Measurements from ENCODE around the gene KIF4B. TPM values are rescaled to one million over a fixed set of nuclear protein-coding genes. Genes with fewer than 3 reads are reported as not detected.
A peak's percentile ranks its signal among the peaks of the same experiment; 100 is the strongest.
"Not testable (repeated sequence)": the region's sequence is repeated elsewhere in the genome, so short reads cannot be mapped to it uniquely, and the experiment has no call there.

Gene KIF4B
- total RNA-seq, 1 donor, result not detected

DNA sequence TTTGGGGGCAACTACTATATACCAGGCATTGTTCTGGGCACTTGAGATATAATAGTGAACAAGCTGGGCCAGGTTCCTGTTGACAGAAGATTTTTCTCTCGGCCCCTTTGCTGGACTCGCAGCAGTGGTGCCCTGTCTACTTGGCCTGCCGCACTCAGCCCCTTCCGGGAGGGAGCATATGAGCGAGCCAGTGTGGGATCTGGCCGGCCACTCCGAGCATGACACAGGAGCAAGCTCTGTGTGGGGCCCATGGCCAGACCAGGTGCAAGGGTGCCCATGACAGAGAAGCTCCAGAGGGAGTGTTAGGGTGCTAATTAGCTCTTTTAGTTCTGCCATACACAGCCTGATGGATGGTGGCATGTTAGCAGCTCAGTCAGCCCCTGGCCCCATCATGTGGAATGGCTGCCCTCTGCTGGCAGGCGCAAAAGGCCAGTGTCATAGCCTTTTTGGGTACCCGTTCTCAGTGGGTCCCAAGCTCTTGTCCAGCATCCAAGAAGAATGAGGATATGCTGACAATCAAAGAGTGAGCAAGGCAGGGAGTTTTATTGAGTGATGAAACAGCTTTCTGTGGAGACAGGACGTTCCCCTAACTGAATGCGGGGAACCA lies 9.3 kb upstream of the KIF4B start:
- TF ChIP-seq, protein P1, sequence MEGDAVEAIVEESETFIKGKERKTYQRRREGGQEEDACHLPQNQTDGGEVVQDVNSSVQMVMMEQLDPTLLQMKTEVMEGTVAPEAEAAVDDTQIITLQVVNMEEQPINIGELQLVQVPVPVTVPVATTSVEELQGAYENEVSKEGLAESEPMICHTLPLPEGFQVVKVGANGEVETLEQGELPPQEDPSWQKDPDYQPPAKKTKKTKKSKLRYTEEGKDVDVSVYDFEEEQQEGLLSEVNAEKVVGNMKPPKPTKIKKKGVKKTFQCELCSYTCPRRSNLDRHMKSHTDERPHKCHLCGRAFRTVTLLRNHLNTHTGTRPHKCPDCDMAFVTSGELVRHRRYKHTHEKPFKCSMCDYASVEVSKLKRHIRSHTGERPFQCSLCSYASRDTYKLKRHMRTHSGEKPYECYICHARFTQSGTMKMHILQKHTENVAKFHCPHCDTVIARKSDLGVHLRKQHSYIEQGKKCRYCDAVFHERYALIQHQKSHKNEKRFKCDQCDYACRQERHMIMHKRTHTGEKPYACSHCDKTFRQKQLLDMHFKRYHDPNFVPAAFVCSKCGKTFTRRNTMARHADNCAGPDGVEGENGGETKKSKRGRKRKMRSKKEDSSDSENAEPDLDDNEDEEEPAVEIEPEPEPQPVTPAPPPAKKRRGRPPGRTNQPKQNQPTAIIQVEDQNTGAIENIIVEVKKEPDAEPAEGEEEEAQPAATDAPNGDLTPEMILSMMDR (IDR thresholded peaks at IDR 0.05; ENCODE audit: insufficient read depth, low read length), result peak; percentile 35
- no peak overlapping the region for H3K4me3 ChIP-seq (ENCODE audit: low read depth, low read length)
- peak; percentile 5 for DNase-seq (ENCODE audit: low read depth)

DNA sequence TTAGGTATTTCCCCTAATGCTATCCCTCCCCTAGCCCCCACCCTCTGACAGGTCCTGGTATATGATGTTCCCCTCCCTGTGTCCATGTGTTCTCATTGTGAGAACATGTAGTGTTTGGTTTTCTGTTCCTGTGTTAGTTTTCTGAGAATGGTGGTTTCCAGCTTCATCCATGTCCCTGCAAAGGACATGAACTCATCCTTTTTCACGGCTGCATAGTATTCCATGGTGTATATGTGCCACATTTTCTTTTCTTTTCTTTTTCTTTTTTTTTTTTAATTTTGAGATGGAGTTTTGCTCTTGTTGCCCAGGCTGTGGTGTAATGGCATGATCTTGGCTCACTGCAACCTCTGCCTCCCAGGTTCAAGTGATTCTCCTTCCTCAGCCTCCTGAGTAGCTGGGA lies 7.3 kb upstream of the KIF4B start:
- not testable (repeated sequence) for DNase-seq (ENCODE audit: low read depth); H3K4me3 ChIP-seq (ENCODE audit: low read depth, low read length)

DNA sequence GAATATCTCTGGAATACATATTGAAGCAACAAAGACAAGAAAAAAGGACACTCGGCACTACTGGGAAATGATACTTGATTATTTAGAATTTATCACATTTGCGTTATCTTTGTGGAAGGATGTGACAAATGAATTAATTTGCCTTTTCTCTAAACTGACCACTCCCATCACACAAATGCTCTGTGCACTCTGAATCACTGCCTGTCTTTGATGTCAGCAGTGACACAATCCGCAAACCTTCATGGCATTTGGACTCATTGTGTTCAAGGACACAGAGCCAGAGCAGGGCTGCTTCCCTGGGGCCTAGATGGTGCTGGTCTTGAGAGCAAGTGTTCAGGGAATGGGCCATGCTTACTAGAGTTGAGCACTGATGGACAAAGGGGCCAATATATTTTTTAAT lies 4.9 kb upstream of the KIF4B start:
- TF ChIP-seq, protein P1 (IDR thresholded peaks at IDR 0.05; ENCODE audit: insufficient read depth, low read length), result no peak
- DNase-seq (ENCODE audit: low read depth), result peak; percentile 13
- no peak overlapping the region for H3K4me3 ChIP-seq (ENCODE audit: low read depth, low read length)

DNA sequence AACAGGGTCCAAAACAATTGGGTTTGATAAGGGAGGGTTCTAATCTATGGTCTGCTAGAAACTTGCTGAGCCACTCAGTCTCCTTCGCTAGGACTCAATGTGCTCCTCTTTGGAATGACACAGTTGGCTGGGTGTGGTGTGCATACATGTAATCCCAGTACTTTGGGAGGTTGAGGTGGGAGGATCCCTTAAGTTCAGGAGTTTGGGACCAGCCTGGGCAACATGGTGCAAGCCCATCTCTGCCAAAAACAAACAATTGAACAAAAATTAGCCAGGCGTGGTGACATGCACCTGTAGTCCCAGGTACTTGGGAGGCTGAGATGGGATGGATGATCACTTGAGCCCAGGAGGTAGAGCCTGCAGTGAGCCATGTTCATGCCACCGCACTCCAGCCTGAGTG lies 2.7 kb upstream of the KIF4B start:
- TF ChIP-seq, protein P1 (IDR thresholded peaks at IDR 0.05; ENCODE audit: insufficient read depth, low read length), result no peak
- H3K4me3 ChIP-seq (ENCODE audit: low read depth, low read length), result no peak overlapping the region
- DNase-seq (ENCODE audit: low read depth), result no peak

GRCh38 chr5:155015239-155015638 lies 1.7 kb downstream of the KIF4B start:
- TF ChIP-seq, protein P1 (IDR thresholded peaks at IDR 0.05; ENCODE audit: insufficient read depth, low read length), result no peak
- DNase-seq (ENCODE audit: low read depth), result no peak
- H3K4me3 ChIP-seq (ENCODE audit: low read depth, low read length), result no peak overlapping the region

DNA sequence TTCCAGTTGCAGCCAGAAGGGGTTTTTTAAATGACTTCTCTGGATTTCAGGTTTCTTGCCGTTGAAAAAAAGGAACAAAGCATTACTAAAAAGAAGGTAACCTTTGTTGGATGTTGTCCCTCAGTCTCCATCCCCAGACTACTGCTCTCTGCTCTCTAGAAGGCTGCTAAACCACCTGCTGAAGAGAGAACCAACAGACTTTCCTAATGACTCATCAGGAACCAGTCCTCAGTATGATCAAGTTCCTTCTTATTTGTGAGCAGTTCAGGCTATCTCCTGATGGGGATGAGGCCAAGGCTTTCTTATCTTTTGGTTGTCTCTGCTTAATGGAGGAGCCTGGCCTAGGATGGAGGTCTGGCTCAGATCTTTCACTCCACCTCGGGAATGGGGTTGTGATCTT lies 4.1 kb downstream of the KIF4B start:
- DNase-seq (ENCODE audit: low read depth), result no peak
- TF ChIP-seq, protein P1 (IDR thresholded peaks at IDR 0.05; ENCODE audit: insufficient read depth, low read length), result no peak
- H3K4me3 ChIP-seq (ENCODE audit: low read depth, low read length), result no peak overlapping the region

GRCh38 chr5:155019601-155020226 lies 6.2 kb downstream of the KIF4B start:
- TF ChIP-seq, protein P1 (IDR thresholded peaks at IDR 0.05; ENCODE audit: insufficient read depth, low read length), result no peak
- H3K4me3 ChIP-seq (ENCODE audit: low read depth, low read length), result no peak overlapping the region

More at GRCh38 chr5:155019601-155020226, 6.2 kb downstream of the KIF4B start:
- no peak for DNase-seq (ENCODE audit: low read depth)
